ENCODE measurements around the gene CAMSAP2. TPM values are rescaled to one million over a fixed set of nuclear protein-coding genes. Genes with fewer than 3 reads are reported as not detected.

Gene CAMSAP2
- total RNA-seq, 1 donor from 2014 or later = 49.4 TPM

GRCh38 chr1:200880212-200880611, 141.5 kb downstream of the CAMSAP2 start:
- no peak overlapping the region for H3K4me3 Mint-ChIP-seq (ENCODE audit: unreplicated experiment)
- H3K79me2 ChIP-seq (ENCODE audit: insufficient read depth, low read length) = no peaks in the 10 kb centered on the region
- no peak overlapping the region for H2AFZ ChIP-seq (ENCODE audit: low read depth, low read length)
- H3K27me3 Mint-ChIP-seq (ENCODE audit: low read depth, unreplicated experiment) = peaks cover 20% of the 10 kb centered on the region
- no peak overlapping the region for H3K27ac ChIP-seq (ENCODE audit: low read depth, low read length)
- H3K36me3 ChIP-seq (ENCODE audit: insufficient read depth, low read length) = no peaks in the 10 kb centered on the region
- H3K9me3 ChIP-seq (ENCODE audit: insufficient read depth, low read depth, low read length) = no peaks in the 10 kb centered on the region
- H3K4me1 Mint-ChIP-seq (ENCODE audit: low read depth, unreplicated experiment) = peaks cover 2% of the 10 kb centered on the region
- H3K4me1 ChIP-seq (ENCODE audit: insufficient read depth, low read length) = no peaks in the 10 kb centered on the region
- FAIRE-seq (no peak), DNase-seq (ENCODE audit: low read depth) (no peak)
- H3K4me2 ChIP-seq (ENCODE audit: low read length) = no peak overlapping the region
- peaks cover 24% of the 10 kb centered on the region for H3K27me3 ChIP-seq (ENCODE audit: insufficient read depth, low read length)
- no peak for TF ChIP-seq CTCF (IDR thresholded peaks at IDR 0.05; ENCODE audit: insufficient read depth, low read depth, low read length)
- no peak for TF ChIP-seq EZH2 (IDR thresholded peaks at IDR 0.05; ENCODE audit: insufficient read depth, low read length)
- no peaks in the 10 kb centered on the region for H3K36me3 Mint-ChIP-seq (ENCODE audit: low read depth, unreplicated experiment)
- H4K20me1 ChIP-seq (ENCODE audit: insufficient read depth, low read length) = no peaks in the 10 kb centered on the region
- no peak overlapping the region for H3K9ac ChIP-seq (ENCODE audit: low read length)
- H3K9me3 Mint-ChIP-seq (ENCODE audit: unreplicated experiment) = no peaks in the 10 kb centered on the region
- no peak overlapping the region for H3K4me3 ChIP-seq (ENCODE audit: insufficient read depth, low read depth, low read length)
- H3K27ac Mint-ChIP-seq (ENCODE audit: unreplicated experiment) = no peak overlapping the region

GRCh38 chr1:200883118-200883517, 144.4 kb downstream of the CAMSAP2 start:
- no peak overlapping the region for H3K27ac ChIP-seq (ENCODE audit: low read depth, low read length)
- H3K36me3 ChIP-seq (ENCODE audit: insufficient read depth, low read length) = no peaks in the 10 kb centered on the region
- no peak overlapping the region for H2AFZ ChIP-seq (ENCODE audit: low read depth, low read length)
- FAIRE-seq (no peak), DNase-seq (ENCODE audit: low read depth) (no peak)
- no peaks in the 10 kb centered on the region for H3K79me2 ChIP-seq (ENCODE audit: insufficient read depth, low read length)
- H3K4me1 ChIP-seq (ENCODE audit: insufficient read depth, low read length) = no peaks in the 10 kb centered on the region
- H3K4me3 ChIP-seq (ENCODE audit: insufficient read depth, low read depth, low read length) = no peak overlapping the region
- H3K4me1 Mint-ChIP-seq (ENCODE audit: low read depth, unreplicated experiment) = peaks cover 2% of the 10 kb centered on the region
- H3K9me3 Mint-ChIP-seq (ENCODE audit: unreplicated experiment) = no peaks in the 10 kb centered on the region
- H3K27me3 ChIP-seq (ENCODE audit: insufficient read depth, low read length) = peaks cover 7% of the 10 kb centered on the region
- H3K9me3 ChIP-seq (ENCODE audit: insufficient read depth, low read depth, low read length) = no peaks in the 10 kb centered on the region
- no peak overlapping the region for H3K27ac Mint-ChIP-seq (ENCODE audit: unreplicated experiment)
- no peak overlapping the region for H3K4me2 ChIP-seq (ENCODE audit: low read length)
- no peak overlapping the region for H3K4me3 Mint-ChIP-seq (ENCODE audit: unreplicated experiment)
- H4K20me1 ChIP-seq (ENCODE audit: insufficient read depth, low read length) = no peaks in the 10 kb centered on the region
- TF ChIP-seq EZH2 (IDR thresholded peaks at IDR 0.05; ENCODE audit: insufficient read depth, low read length) (no peak), CTCF (IDR thresholded peaks at IDR 0.05; ENCODE audit: insufficient read depth, low read depth, low read length) (no peak)
- no peak overlapping the region for H3K9ac ChIP-seq (ENCODE audit: low read length)
- no peaks in the 10 kb centered on the region for H3K36me3 Mint-ChIP-seq (ENCODE audit: low read depth, unreplicated experiment)
- peaks cover 13% of the 10 kb centered on the region for H3K27me3 Mint-ChIP-seq (ENCODE audit: low read depth, unreplicated experiment)

GRCh38 chr1:200885623-200886402, 147.1 kb downstream of the CAMSAP2 start:
- H3K4me3 Mint-ChIP-seq (ENCODE audit: unreplicated experiment) = no peak overlapping the region
- TF ChIP-seq CTCF (IDR thresholded peaks at IDR 0.05; ENCODE audit: insufficient read depth, low read depth, low read length) (no peak), EZH2 (IDR thresholded peaks at IDR 0.05; ENCODE audit: insufficient read depth, low read length) (no peak)
- DNase-seq (ENCODE audit: low read depth) = no peak
- Histone ChIP-seq H3K9ac (ENCODE audit: low read length) (no peak overlapping the region), H3K36me3 (ENCODE audit: insufficient read depth, low read length) (no peaks in the 10 kb centered on the region), H3K4me1 (ENCODE audit: insufficient read depth, low read length) (no peaks in the 10 kb centered on the region), H3K9me3 (ENCODE audit: insufficient read depth, low read depth, low read length) (no peaks in the 10 kb centered on the region), H3K27me3 (ENCODE audit: insufficient read depth, low read length) (no peaks in the 10 kb centered on the region), H3K27ac (ENCODE audit: low read depth, low read length) (no peak overlapping the region), H3K4me3 (ENCODE audit: insufficient read depth, low read depth, low read length) (no peak overlapping the region), H3K4me2 (ENCODE audit: low read length) (no peak overlapping the region), H4K20me1 (ENCODE audit: insufficient read depth, low read length) (no peaks in the 10 kb centered on the region), H2AFZ (ENCODE audit: low read depth, low read length) (no peak overlapping the region), H3K79me2 (ENCODE audit: insufficient read depth, low read length) (no peaks in the 10 kb centered on the region)
- H3K4me1 Mint-ChIP-seq (ENCODE audit: low read depth, unreplicated experiment) = no peaks in the 10 kb centered on the region
- H3K27me3 Mint-ChIP-seq (ENCODE audit: low read depth, unreplicated experiment) = peaks cover 11% of the 10 kb centered on the region
- peak overlapping the region; percentile 34 for H3K27ac Mint-ChIP-seq (ENCODE audit: unreplicated experiment)
- FAIRE-seq = no peak
- H3K9me3 Mint-ChIP-seq (ENCODE audit: unreplicated experiment) = no peaks in the 10 kb centered on the region
- H3K36me3 Mint-ChIP-seq (ENCODE audit: low read depth, unreplicated experiment) = no peaks in the 10 kb centered on the region
